Motor neuron (in vitro differentiated cells): ENCODE measurements around the gene ASB17. TPM values are rescaled to one million over a fixed set of nuclear protein-coding genes. Genes with fewer than 3 reads are reported as not detected.

Experiments
- ATAC-seq, 8 experiments: fragments of 200-7000 bp; cut with Tn5 transposase; replicated peaks in 6 of 8; 2 replicates each; pipeline ENCODE4 v1.8.0; 2021; ENCODE audit warnings: mild to moderate bottlenecking in 8 of 8, moderate library complexity in 8 of 8
- H3K27ac ChIP-seq, 2 donors: fragments of 250-450 bp; sonication (Bioruptor Pico); 2 replicates each; pipeline ENCODE4 v1.9.0; 2021; ENCODE audit warnings: antibody characterized with exemption in 2 of 2, mild to moderate bottlenecking in 2 of 2, moderate library complexity in 1 of 2
- H3K4me1 ChIP-seq, 2 donors: fragments of 250-450 bp; sonication (Bioruptor Pico); replicated peaks in 1 of 2; 2 replicates each; pipeline ENCODE4 v1.6.1; 2021; ENCODE audit warnings: antibody characterized with exemption in 2 of 2, mild to moderate bottlenecking in 2 of 2, moderate library complexity in 1 of 2
- H3K4me3 ChIP-seq, 5 donors: fragments of 250-450 bp; sonication (Bioruptor Pico); 2 replicates each; pipeline ENCODE4 v1.9.0; 2021; ENCODE audit warnings: antibody characterized with exemption in 5 of 5, mild to moderate bottlenecking in 5 of 5, moderate library complexity in 4 of 5
- whole genome bisulfite sequencing, 10 experiments: fragments of 450-650 bp; shearing (Covaris generic); methylation state at CpG; one replicate each; pipeline ENCODE4 v1.0.0; 2022; 5-methylcytosine and 5-hydroxymethylcytosine counted together
- in situ Hi-C, 9 experiments: fragments of 400-800 bp; cut with MboI; loops; one replicate each; pipeline ENCODE4 v1.15.0; 2021; ENCODE audit warnings: low sequenced_read_pairs in 9 of 9, low pct_unique_long_range_greater_than_20kb in 2 of 9; ENCODE audit not compliant: unreplicated experiment in 9 of 9
- total RNA-seq, 8 experiments: library from RNA; unstranded; fragments of 300-600 nt; gene quantifications; 2 replicates each; pipeline versions ENCODE4 v1.2.3 to v1.2.4, GENCODE V29; 2022

ASB17 gene
- total RNA-seq, 8 experiments from 2014 or later, result not detected

GRCh38 chr1:75922698-75923097, 9.5 kb downstream of the ASB17 start:
- no peak overlapping the region for H3K27ac ChIP-seq
- in situ Hi-C loops, result loop anchor here in 1 of 9 experiments (25.0 kb wide), 1 partner anchor 1215 kb away; no protein-coding TSS in a partner anchor
- 33 to 100% (median 76%) methylated on average over 1 of the region's 1 CpG; no CpG with 5 or more reads in 4 of the 10 experiments for WGBS, 10 experiments
- no peak overlapping the region for H3K4me3 ChIP-seq
- ATAC-seq, result no peak
- H3K4me1 ChIP-seq, result no peaks in the 10 kb centered on the region

DNA sequence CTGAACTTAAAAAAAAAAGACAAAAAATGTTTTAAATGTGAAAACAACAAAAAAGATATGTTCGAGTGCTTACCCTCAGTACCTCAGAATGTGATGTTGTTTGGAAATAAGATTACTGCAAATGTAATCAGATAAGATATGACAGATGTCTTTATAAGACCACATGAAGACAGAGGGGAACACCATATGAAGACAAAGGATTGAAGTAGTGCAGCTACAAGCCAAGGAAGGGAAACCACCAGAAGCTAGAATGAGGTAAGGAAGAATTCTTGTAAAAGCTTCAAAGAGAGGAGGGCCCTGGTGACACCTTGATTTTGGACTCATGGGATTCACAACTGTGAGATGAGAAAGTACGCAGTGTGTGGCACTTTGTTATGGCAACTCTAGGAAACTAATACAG, 15.4 kb downstream of the ASB17 start:
- no peak overlapping the region for H3K27ac ChIP-seq
- no peak overlapping the region for H3K4me3 ChIP-seq
- no peak for ATAC-seq
- no peaks in the 10 kb centered on the region for H3K4me1 ChIP-seq
- WGBS, 10 experiments, result 0 to 95% (median 62%) methylated on average over 1 to 2 of the region's 2 CpGs
- in situ Hi-C loops, result loop anchor here in 1 of 9 experiments (25.0 kb wide), 1 partner anchor 1220 kb away; no protein-coding TSS in a partner anchor

DNA sequence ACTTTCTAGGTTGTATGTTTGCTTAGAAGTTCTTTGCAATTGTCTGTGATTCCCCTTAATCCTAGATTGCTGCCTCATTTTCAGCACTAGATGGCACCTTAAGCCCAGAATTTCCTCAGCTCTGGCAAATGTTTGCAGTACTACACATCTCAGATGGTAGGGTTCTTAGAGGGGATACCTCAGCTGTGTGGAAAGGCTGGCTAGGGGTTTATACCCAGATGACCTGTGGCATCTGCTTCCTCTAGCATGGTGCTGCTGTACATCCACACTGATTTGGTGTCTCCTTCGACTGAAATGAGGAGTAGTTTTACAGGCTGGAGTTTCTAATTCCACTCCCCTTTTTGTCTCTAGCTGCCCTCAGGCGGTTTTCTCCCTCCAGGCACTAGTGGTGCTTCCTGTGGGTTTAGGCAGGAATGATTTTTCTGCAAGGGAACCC, 23.5 kb downstream of the ASB17 start:
- in situ Hi-C loops, result loop anchor here in 1 of 9 experiments (25.0 kb wide), 1 partner anchor 1229 kb away; no protein-coding TSS in a partner anchor
- no peak overlapping the region for H3K4me3 ChIP-seq
- H3K27ac ChIP-seq, result no peak overlapping the region
- WGBS, 10 experiments, result 0 to 100% (median 54%) methylated on average over 1 to 2 of the region's 2 CpGs; no CpG with 5 or more reads in 4 of the 10 experiments
- ATAC-seq, result peak in 7 of 8 experiments; percentile 31 to 91 (median 83)
- no peaks in the 10 kb centered on the region for H3K4me1 ChIP-seq

- Histone ChIP-seq H3K4me1 (no peaks in the 10 kb centered on the region), H3K4me3 (no peak overlapping the region), H3K27ac (no peak overlapping the region)
- peak in 3 of 8 experiments; percentile 28 to 73 (median 38) for ATAC-seq
- in situ Hi-C loops, result loop anchor here in 1 of 9 experiments (25.0 kb wide), 1 partner anchor 1236 kb away; no protein-coding TSS in a partner anchor
- WGBS, 10 experiments, result 0 to 100% (median 60%) methylated on average over 1 of the region's 1 CpG; no CpG with 5 or more reads in 1 of the 10 experiments
Measured at GRCh38 chr1:75901371-75901770, 30.8 kb downstream of the ASB17 start.

DNA sequence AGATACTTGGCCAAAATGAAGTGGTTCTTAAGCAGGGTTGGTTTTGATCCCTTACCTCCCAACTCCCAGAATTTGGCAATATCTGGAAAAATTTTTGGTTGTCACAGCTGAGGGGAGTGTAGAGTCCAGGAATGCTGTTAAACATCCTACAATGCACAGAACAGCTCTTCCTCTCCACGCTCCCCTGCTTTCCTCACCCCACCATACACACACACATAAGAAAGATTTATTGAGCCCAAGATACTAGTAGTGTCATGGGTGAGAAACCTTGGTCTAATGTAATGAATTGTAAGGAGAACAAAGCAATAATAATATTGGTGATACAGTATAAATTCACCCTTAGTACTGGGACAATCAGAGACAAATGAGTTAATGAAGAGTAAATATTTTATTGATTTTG, 47.8 kb downstream of the ASB17 start:
- Histone ChIP-seq H3K4me1 (no peaks in the 10 kb centered on the region), H3K4me3 (no peak overlapping the region), H3K27ac (no peak overlapping the region)
- 0 to 100% (median 63%) methylated on average over 1 of the region's 1 CpG; no CpG with 5 or more reads in 4 of the 10 experiments for WGBS, 10 experiments
- ATAC-seq, result peak in 4 of 8 experiments; percentile 32 to 82 (median 58)
- in situ Hi-C loops, result no loop called here

GRCh38 chr1:75879985-75880384, 52.2 kb downstream of the ASB17 start:
- Histone ChIP-seq H3K4me3 (no peak overlapping the region), H3K4me1 (no peaks in the 10 kb centered on the region), H3K27ac (no peak overlapping the region)
- in situ Hi-C loops, result no loop called here
- ATAC-seq, result no peak
- WGBS, 10 experiments, result 20 to 100% (median 73%) methylated on average over 1 of the region's 1 CpG; no CpG with 5 or more reads in 2 of the 10 experiments

DNA sequence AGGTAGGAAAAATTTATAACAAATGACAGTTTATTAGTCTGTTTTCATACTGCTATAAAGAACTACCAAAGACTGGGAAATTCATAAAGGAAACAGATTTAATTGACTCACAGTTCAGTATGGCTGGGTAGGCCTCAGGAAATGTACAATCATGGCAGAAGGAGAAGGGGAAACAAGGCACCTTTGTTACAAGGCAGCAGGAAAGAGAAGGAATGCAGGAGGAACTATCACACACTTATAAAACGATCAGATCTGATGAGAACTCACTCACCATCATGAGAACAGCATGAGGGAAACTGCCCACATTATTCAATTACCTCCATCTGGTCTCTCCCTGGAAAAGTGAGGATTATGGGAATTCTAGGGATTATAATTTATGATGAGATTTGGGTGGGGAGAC, 61.3 kb downstream of the ASB17 start:
- in situ Hi-C loops, result no loop called here
- 0 to 88% (median 66%) methylated on average over 1 of the region's 1 CpG; no CpG with 5 or more reads in 6 of the 10 experiments for WGBS, 10 experiments
- Histone ChIP-seq H3K27ac (no peak overlapping the region), H3K4me1 (peaks cover 0 to 9% of the 10 kb centered on the region in 2 donors), H3K4me3 (no peak overlapping the region)
- ATAC-seq, result no peak

Other genes starting within 250 kb of the ASB17 start
- 10 to 100 TPM; 50.8 to 90.6 (median 65.0) TPM for gene ACADM, start 207.7 kb downstream of the ASB17 start, total RNA-seq
- gene RABGGTB, start 146.1 kb downstream of the ASB17 start, total RNA-seq, result 100 to 1,000 TPM in 7 of 8 experiments, 10 to 100 TPM in 1; 95.3 to 179 (median 145) TPM
- gene MSH4, start 135.5 kb downstream of the ASB17 start, total RNA-seq, result under 1 TPM; 0.11 to 0.51 (median 0.22) TPM
- 10 to 100 TPM in 1 of 8 experiments, 1 to 10 TPM in 4, under 1 TPM in 2, not detected in 1; 0.31 to 39.5 (median 3.9) TPM for gene ST6GALNAC3, start 142.3 kb upstream of the ASB17 start, total RNA-seq